Measurements from ENCODE around the gene ADRM1.

GRCh38 chr20:62338294-62338620 is 35.5 kb downstream of the ADRM1 start:
- TF ChIP-seq RAD21 (IDR thresholded peaks at IDR 0.05; ENCODE audit: low read depth) (no peak), NFIC (IDR thresholded peaks at IDR 0.05) (no peak), EGR1 (IDR thresholded peaks at IDR 0.05) (no peak), EP300 (IDR thresholded peaks at IDR 0.05; ENCODE audit: borderline replicate concordance) (no peak)
